SKM-1 (cell line): ENCODE results near the gene NIPSNAP2.
"Not testable (repeated sequence)": the region's sequence is repeated elsewhere in the genome, so short reads cannot be mapped to it uniquely, and the experiment has no call there.

Experiments
- DNase-seq: peaks from one replicate; lab custom pipeline; 2025; ENCODE audit not compliant: unreplicated experiment; lab: John Stamatoyannopoulos, UW

The NIPSNAP2 gene

DNA sequence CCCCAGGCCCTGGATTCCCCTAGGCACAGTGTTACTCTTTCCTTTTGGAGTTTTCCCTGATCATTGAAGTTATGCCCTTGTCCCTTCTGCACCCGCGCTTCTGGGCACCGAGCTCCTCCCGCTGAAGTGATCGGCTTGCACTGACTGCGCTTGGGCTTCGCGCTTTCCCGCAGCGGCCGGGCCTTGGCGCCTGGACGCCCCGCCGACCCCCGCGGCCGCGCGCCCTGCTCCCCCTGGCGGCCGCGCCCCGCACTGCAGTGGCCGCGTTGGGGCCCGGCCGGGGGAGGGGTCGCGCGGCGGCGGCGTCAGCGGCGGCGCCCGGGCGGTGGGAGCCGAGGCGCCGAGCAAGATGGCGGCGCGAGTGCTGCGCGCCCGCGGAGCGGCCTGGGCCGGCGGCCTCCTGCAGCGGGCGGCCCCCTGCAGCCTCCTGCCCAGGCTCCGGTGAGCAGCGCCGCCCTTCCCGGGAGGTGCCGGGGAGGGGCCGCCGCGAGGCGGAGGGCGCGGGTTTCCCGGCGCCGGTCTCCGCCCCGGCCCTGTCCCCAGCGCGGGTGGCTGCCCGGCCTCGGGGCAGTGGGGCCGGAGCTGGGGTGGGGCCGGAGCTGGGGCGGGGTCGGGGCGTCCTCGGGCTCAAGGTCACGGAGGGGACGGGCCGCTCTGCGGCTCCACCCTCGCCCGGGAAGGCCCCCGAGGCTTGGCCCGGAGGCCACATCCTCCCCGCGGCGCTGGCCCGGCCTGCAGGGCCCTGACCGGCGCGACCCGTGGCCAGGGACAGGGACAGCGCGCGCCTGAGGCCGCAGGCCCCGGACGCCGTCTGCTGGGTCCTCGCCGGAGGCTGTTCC, at the start of gene NIPSNAP2:
Gene NIPSNAP2 (plus strand): TSS at position 325 of the 839 bp plus-strand sequence. CDS start 25 bp downstream, at position 350.
- peak; percentile 16 for DNase-seq

- DNase-seq: no peak
These were observed 46.6 kb upstream of the NIPSNAP2 start for GRCh38 chr7:55917771-55918170.

GRCh38 chr7:55928006-55928767, 36.2 kb upstream of the NIPSNAP2 start:
- no peak for DNase-seq

DNA sequence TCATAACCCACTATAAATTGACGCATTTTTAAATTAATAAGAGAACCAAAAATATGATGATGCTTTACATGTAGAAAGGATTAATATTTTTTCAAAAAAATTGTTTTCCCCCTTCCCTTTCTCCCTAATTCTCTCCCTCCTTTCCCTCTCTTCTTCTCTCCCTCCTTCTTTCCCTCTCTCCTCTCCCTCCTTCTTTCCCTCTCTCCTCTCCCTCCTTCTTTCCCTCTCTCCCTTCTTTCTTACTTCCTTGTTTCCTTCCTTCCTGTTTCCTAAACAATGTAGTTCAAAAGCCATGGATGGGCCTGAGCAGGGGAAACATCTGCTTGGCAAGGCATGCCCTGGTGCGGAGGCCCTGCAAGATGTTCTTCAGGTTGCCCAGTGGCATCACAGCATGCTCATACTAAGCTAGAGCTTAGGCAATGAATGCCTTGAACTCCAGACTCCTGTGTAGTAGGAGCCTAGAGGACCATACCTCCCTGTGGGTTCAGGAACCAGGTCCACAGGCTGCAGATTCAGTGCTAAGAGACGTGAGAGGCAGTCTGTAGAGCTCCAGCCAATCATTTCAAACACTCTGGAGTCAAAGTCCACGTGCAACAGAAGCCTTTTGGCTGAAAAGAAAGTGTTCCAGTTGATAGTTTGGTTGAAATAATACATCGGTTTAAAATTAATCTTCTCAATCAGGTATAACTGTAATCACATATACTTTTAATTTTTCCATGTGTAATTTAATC, 32.8 kb upstream of the NIPSNAP2 start:
- DNase-seq: no peak

GRCh38 chr7:55939514-55940123, 24.8 kb upstream of the NIPSNAP2 start:
- DNase-seq: no peak

DNA sequence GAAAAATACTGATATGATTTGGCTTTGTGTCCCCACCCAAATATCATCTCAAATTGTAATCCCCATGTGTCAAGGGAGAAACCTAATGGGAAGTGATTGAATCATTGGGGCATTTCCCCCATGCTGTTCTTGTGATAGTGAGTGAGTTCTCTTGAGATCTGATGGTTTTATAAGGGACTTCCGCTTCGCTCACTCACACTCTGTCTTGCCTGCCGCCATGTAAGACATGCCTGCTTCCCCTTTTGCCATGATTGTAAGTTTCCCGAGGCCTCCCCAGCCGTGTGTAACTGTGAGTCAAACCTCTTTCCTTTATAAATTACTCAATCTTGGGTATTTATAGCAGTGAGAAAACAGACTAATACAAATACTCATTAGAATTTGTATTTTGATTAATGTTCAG, 17.8 kb upstream of the NIPSNAP2 start:
- DNase-seq: no peak

- DNase-seq: peak; percentile 66
These were observed 12.6 kb upstream of the NIPSNAP2 start, which contains the start of gene MRPS17 for GRCh38 chr7:55951637-55952351. TSS of gene MRPS17 (plus strand) at chr7:55951877. CDS start at chr7:55953196, 1,319 bp downstream.

- not testable (repeated sequence) for DNase-seq
These were observed 12.1 kb upstream of the NIPSNAP2 start for GRCh38 chr7:55952352-55952671.

DNA sequence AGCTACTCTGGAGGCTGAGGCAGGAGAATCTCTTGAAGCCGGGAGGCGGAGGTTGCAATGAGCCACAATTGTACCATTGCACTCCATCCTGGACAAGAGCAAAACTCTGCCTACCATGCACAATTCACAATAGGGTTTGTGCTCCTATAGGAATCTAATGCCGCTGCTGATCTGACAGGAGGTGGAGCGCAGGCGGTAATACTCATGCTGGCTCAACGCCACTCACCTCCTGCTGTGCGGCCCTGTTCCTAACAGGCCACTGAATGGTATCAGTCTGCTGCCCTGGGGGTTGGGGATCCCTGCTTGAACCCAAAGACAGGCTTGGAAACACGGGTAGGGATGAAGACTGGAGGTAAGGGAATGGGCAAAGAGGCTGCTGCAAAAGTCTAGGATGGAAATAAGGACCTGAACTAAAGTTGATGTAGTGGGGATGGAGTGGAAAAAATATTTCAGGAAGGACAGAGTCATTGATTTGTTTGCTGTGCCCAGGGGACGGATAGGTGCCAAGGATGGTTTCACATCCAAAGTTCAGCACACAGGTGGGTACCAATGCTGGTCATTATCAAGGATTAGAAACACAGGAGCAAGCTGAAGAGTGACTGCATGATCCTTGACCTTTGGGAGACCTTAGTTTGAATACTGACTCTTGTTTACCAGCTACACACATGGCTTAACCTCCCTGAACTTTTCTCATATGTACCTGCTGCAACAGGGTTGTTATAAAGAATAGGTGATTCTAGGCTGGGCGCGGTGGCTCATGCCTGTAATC, 10.5 kb upstream of the NIPSNAP2 start:
- no peak for DNase-seq

DNA sequence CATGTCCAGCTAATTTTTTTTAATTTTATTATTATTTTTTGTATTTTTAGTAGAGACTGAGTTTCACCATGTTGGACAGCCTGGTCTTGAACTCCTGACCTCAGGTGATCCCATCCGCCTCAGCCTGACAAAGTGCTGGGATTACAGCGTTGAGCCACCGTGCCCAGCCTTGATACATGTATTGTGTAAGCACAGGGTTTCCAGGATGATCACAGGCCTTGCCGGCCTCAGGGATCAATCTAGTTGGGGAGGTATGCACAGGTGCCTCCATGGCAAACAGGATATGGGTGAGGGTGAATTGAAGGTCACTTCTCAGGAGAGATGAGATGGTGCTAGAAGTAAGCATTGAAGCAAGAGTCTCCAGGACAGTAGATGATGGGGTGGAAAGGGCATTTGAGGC, 7.2 kb upstream of the NIPSNAP2 start:
- DNase-seq: no peak

- DNase-seq: no peak
These were observed 2.4 kb upstream of the NIPSNAP2 start for GRCh38 chr7:55962014-55962413.

DNA sequence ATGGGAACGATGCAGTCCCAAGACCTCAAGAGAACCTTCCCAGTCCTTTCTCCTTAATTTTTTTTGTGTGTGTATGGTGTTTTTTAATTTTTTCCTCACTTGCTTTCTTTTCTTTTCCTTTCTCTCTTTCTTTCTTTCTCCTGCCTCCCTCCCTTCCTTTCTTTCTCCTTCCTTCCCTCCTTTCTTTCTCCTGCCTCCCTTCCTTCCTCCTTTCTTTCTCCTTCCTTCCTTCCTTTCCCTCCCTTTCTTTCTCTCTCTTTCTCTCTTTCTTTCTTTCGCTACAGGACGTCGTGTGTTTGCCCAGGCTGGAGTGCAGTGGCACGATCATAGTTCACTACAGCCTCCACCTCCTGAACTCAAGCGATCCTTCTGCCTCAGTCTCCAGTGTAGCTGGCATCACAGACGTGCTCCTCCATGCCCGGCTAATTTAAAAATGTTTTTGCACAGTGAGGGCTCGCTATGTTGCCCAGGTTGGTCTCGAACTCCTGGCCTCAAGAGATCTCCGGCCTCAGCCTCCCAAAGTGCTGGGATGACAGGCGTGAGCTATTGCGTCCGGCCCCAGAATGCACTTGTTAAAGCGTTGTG, 709 bp upstream of the NIPSNAP2 start:
- no peak for DNase-seq

DNA sequence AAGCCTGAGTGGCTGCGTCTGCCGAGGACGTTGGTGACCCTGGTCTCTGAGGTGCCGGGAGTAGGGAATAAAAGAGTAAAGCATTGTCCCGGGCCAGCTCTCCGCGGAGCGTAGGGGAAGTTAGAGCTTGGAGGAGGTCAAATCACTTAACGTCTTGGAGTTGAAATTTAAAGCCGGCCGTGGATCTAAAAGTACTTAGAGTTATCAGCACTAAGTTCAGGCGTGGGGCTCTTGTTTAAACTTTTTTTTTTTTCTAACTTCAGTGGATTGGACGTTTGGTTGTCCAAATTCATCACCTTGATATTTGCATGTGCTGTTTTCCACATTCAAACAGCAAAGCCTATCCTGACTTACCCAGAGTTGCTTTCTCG, 700 bp downstream of the NIPSNAP2 start:
- DNase-seq: no peak

DNA sequence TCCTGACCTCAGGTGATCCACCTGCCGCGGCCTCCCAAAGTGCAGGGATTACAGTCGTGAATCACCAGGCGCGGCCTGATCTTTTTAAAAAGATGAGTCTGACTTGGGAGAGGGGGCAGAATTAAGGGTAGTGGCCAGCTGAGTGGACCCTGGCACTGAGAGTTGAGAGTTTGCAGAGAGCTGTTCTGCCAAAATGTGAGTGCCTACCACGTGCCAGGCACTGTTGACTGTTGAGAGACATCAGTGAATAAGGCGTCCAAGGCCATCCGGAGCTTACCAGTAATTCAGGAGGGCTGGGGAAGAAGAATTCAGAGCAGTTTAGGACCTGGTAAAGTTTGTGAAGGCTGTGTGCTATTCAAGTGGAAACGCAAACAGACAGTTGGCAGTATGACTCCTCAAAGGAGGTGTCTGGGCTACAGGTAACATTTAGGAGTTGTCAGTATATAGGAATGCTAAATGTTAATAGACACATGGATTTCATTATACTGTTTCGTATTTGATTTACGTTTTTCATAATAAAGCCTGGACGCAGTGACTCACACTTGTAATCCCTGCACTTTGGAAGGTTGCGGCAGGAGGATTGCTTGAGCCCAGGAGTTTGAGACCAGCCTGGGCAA, 1.5 kb downstream of the NIPSNAP2 start:
- DNase-seq: no peak

GRCh38 chr7:55966851-55967250, 2.5 kb downstream of the NIPSNAP2 start:
- DNase-seq: no peak

DNA sequence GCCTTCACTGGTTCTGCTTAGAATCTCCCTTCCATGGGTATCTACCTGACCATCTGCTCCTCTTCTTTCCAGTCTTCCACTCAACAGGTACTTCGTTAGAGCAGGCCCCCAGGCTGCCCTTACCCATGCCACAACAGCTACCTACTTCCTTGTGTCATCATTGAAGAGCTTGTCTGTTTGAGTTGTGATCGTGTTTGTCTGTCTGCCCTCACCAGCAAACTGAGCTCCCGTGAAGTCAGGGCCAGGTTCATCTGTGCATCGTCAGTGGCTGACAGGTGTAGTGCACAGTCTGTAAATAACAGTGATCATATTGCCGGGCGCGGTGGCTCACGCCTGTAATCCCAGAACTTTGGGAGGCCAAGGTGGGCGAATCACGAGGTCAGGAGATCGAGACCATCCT, 5.0 kb downstream of the NIPSNAP2 start:
- no peak for DNase-seq

- DNase-seq: no peak
These were observed 6.2 kb downstream of the NIPSNAP2 start for GRCh38 chr7:55970561-55970960.

DNA sequence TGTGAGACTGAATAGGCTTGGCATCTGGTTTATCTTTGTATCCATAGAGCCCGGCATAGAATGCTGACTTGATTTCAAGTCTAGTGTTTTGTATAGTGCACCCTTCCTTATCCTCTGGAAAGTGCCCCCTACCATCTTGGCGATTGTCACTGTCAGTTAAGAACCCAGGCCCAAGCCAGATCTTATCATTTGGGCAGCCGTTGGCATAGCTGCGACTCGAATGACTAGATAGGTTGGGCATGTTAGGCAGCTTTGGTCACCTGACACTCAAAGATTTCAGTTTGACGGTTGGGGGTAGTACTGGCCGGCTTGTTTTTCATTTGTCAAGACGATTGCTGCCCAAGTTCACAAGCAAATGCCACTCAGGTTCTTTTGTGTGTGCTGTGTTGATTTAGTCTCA, 6.6 kb downstream of the NIPSNAP2 start:
- no peak for DNase-seq

DNA sequence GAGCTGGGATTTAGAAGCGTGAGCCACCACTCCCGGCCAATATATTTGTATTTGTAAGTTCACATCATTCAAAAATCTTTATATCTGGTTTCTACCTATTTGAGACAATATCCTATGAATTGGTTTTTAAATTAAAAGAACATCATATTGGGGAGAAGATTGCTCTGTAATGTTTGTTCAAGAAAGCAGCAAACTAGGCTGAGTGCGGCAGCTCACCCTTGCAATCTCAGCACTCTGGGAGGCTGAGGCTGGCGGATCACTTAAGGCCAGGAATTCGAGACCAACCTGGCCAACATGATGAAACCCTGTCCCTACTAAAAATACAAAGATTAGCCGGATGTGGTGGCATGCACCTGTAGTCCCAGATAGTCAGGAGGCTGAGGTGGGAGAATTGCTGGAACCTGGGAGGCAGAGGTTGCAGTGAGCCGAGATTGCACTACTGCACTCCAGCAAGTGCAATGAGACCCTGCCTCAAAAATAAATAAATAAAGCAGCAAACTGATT, 9.4 kb downstream of the NIPSNAP2 start:
- no peak for DNase-seq
